Vagina (tissue), 2 donors: ENCODE data around the gene SUDS3. TPM values are rescaled to one million over a fixed set of nuclear protein-coding genes. Genes with fewer than 3 reads are reported as not detected.

Experiments used
- DNase-seq, 2 donors: peaks; one replicate each; pipeline ENCODE4 v3.0.0-alpha.2; 2017; ENCODE audit errors: extremely low spot score in 2 of 2
- H3K27ac ChIP-seq: fragments of 200-600 bp; sonication (generic); one replicate; pipeline ENCODE4 v1.5.1; 2019
- H3K27me3 ChIP-seq: fragments of 200-600 bp; sonication (generic); one replicate; pipeline ENCODE4 v1.5.1; 2019
- H3K36me3 ChIP-seq, 2 donors: fragments of 200-600 bp; sonication (generic); one replicate each; pipeline ENCODE4 v1.5.1; 2017 to 2019
- H3K4me1 ChIP-seq: fragments of 200-600 bp; sonication (generic); one replicate; pipeline ENCODE4 v1.5.1; 2019
- H3K4me3 ChIP-seq, 2 donors: fragments of 200-600 bp; sonication (generic); 1 replicate in 1 of 2; 2 replicates in 1 of 2; pipeline ENCODE4 v1.5.1; 2016 to 2019
- H3K9me3 ChIP-seq: fragments of 200-600 bp; sonication (generic); one replicate; pipeline ENCODE4 v1.5.1; 2019
- CTCF ChIP-seq, 3 experiments: fragments of 450-650 bp in 2 of 3; fragments of 200-600 bp in 1 of 3; sonication (generic) in 1 of 3; IDR thresholded peaks; one replicate each; pipeline ENCODE4 v1.5.1; 2017 to 2019; ENCODE audit warnings: antibody characterized with exemption in 3 of 3, mild to moderate bottlenecking in 2 of 3, moderate library complexity in 2 of 3
- POLR2A ChIP-seq, 2 donors: fragments of 450-650 bp; IDR thresholded peaks; one replicate each; pipeline ENCODE4 v1.6.1; 2017; ENCODE audit warnings: antibody characterized with exemption in 2 of 2, mild to moderate bottlenecking in 2 of 2, moderate library complexity in 2 of 2
- POLR2AphosphoS5 ChIP-seq, 2 donors: sonication (generic); formaldehyde crosslinking; IDR thresholded peaks; one replicate each; pipeline ENCODE4 v1.9.0; 2017; ENCODE audit warnings: antibody characterized with exemption in 2 of 2, mild to moderate bottlenecking in 2 of 2, low read depth in 1 of 2; ENCODE audit not compliant: insufficient read depth in 1 of 2
- intact Hi-C: fragments of 100-400 bp; cut with DNase I; formaldehyde crosslinking; loops from one replicate; pipeline ENCODE4 v1.15.1; 2023
- total RNA-seq: library from RNA; depleted of rRNA; stranded (reverse); fragments of >200 nt; gene quantifications from one replicate; pipeline ENCODE4 v1.2.3, GENCODE V29; 2016

The SUDS3 gene
- total RNA-seq, 1 donor from 2014 or later: 26.3 TPM

GRCh38 chr12:118428643-118429042 lies 52.3 kb downstream of the SUDS3 start:
- Histone ChIP-seq H3K27me3 (no peaks in the 10 kb centered on the region), H3K27ac (no peak overlapping the region), H3K36me3 (no peaks in the 10 kb centered on the region), H3K4me1 (no peaks in the 10 kb centered on the region), H3K9me3 (no peaks in the 10 kb centered on the region), H3K4me3 (no peak overlapping the region)
- TF ChIP-seq POLR2A (IDR thresholded peaks at IDR 0.05) (no peak), POLR2AphosphoS5 (IDR thresholded peaks at IDR 0.05; ENCODE audit: insufficient read depth in 1 of 2, low read depth in 1 of 2) (no peak), CTCF (IDR thresholded peaks at IDR 0.05) (no peak)
- intact Hi-C loops: no loop called here
- DNase-seq: no peak

- no peak for TF ChIP-seq POLR2A (IDR thresholded peaks at IDR 0.05)
- no peak for TF ChIP-seq CTCF (IDR thresholded peaks at IDR 0.05)
- TF ChIP-seq POLR2AphosphoS5 (IDR thresholded peaks at IDR 0.05; ENCODE audit: insufficient read depth in 1 of 2, low read depth in 1 of 2): no peak
- Histone ChIP-seq H3K36me3 (no peaks in the 10 kb centered on the region), H3K27me3 (no peaks in the 10 kb centered on the region), H3K4me3 (no peak overlapping the region), H3K9me3 (no peaks in the 10 kb centered on the region), H3K27ac (no peak overlapping the region), H3K4me1 (no peaks in the 10 kb centered on the region)
- intact Hi-C loops: loop anchor here (10.0 kb wide), 1 partner anchor 645 kb away; no protein-coding TSS in a partner anchor
- no peak for DNase-seq
Observed at GRCh38 chr12:118429688-118430383, 53.5 kb downstream of the SUDS3 start.

GRCh38 chr12:118430516-118430915 lies 54.2 kb downstream of the SUDS3 start:
- intact Hi-C loops: loop anchor here (10.0 kb wide), 1 partner anchor 646 kb away; no protein-coding TSS in a partner anchor
- no peak for TF ChIP-seq POLR2A (IDR thresholded peaks at IDR 0.05)
- Histone ChIP-seq H3K27me3 (no peaks in the 10 kb centered on the region), H3K9me3 (no peaks in the 10 kb centered on the region), H3K4me3 (no peak overlapping the region), H3K27ac (no peak overlapping the region), H3K4me1 (no peaks in the 10 kb centered on the region), H3K36me3 (no peaks in the 10 kb centered on the region)
- DNase-seq: no peak

GRCh38 chr12:118432812-118433545 lies 56.6 kb downstream of the SUDS3 start:
- Histone ChIP-seq H3K4me1 (no peaks in the 10 kb centered on the region), H3K4me3 (no peak overlapping the region), H3K27me3 (no peaks in the 10 kb centered on the region), H3K9me3 (no peaks in the 10 kb centered on the region), H3K36me3 (no peaks in the 10 kb centered on the region), H3K27ac (no peak overlapping the region)
- no peak for TF ChIP-seq POLR2AphosphoS5 (IDR thresholded peaks at IDR 0.05; ENCODE audit: insufficient read depth in 1 of 2, low read depth in 1 of 2)
- TF ChIP-seq CTCF (IDR thresholded peaks at IDR 0.05): no peak
- no peak for TF ChIP-seq POLR2A (IDR thresholded peaks at IDR 0.05)
- no peak for DNase-seq
- intact Hi-C loops: loop anchor here (10.0 kb wide), 1 partner anchor 648 kb away; no protein-coding TSS in a partner anchor

GRCh38 chr12:118436002-118436730 lies 59.8 kb downstream of the SUDS3 start:
- H3K27ac ChIP-seq: no peak overlapping the region
- TF ChIP-seq POLR2AphosphoS5 (IDR thresholded peaks at IDR 0.05; ENCODE audit: insufficient read depth in 1 of 2, low read depth in 1 of 2) (no peak), POLR2A (IDR thresholded peaks at IDR 0.05) (no peak), CTCF (IDR thresholded peaks at IDR 0.05) (no peak)
- no peaks in the 10 kb centered on the region for H3K9me3 ChIP-seq
- no peaks in the 10 kb centered on the region for H3K27me3 ChIP-seq
- no peaks in the 10 kb centered on the region for H3K4me1 ChIP-seq
- intact Hi-C loops: loop anchor here (10.0 kb wide), 1 partner anchor 651 kb away; no protein-coding TSS in a partner anchor
- H3K36me3 ChIP-seq: no peaks in the 10 kb centered on the region
- DNase-seq: no peak
- no peak overlapping the region for H3K4me3 ChIP-seq
